ENCODE measurements around the gene COL6A1. TPM values are rescaled to one million over a fixed set of nuclear protein-coding genes. Genes with fewer than 3 reads are reported as not detected.

Gene COL6A1
- total RNA-seq, 4 donors from 2014 or later, result 96.1 to 213 (median 162) TPM

DNA sequence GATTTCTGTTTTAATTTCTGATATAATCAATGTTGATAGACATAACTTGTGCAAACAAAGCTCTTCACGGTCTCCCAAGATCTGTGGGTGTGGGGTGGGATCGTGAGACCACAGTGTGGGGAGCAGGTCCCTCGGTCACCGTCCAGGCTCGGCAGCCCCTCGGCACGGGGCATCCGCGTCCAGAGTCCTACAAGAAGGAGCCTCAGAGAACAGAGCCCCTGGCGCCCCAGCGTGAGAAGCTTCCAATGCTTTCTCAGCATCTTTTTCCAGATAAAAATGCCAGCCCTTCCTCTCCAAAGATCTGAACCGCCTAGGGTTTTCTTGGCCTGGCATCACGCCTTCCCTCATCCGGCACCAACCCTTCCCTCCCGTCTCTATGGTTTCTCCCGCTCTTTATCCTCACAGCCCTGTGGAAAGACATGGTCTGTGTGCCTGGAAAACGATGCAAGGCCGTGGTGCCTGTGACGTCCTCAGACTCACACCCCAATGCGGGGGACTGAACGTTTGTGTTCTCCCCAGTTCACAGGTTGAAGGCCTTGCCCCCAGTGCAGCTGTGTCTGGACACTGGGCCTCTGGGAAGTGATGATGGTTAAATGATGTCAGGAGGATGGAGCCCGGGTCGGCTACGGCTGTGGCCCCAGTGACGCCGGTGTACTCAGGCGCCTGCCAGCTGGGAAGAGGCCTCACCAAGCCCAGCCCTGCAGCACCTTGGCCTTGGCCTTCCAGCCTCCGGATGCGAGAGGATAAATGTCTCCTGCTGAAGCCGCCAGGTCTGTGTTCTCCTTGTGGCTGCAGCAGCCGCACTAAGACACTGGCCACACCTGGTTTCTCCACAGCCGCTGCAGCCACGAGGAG is 70.5 kb downstream of the COL6A1 start:
- no peak for DNase-seq
- Histone ChIP-seq H3K9me3 (no peaks in the 10 kb centered on the region), H3K4me3 (replicated peaks in 1 of 3) (no peak overlapping the region), H3K27me3 (no peaks in the 10 kb centered on the region), H3K36me3 (no peaks in the 10 kb centered on the region), H3K27ac (no peak overlapping the region), H3K4me1 (peaks cover 0 to 11% of the 10 kb centered on the region in 2 donors)
- WGBS, 2 donors, result 90 to 92% methylated on average over 30 to 33 of the region's 33 CpGs
- TF ChIP-seq, protein P1, sequence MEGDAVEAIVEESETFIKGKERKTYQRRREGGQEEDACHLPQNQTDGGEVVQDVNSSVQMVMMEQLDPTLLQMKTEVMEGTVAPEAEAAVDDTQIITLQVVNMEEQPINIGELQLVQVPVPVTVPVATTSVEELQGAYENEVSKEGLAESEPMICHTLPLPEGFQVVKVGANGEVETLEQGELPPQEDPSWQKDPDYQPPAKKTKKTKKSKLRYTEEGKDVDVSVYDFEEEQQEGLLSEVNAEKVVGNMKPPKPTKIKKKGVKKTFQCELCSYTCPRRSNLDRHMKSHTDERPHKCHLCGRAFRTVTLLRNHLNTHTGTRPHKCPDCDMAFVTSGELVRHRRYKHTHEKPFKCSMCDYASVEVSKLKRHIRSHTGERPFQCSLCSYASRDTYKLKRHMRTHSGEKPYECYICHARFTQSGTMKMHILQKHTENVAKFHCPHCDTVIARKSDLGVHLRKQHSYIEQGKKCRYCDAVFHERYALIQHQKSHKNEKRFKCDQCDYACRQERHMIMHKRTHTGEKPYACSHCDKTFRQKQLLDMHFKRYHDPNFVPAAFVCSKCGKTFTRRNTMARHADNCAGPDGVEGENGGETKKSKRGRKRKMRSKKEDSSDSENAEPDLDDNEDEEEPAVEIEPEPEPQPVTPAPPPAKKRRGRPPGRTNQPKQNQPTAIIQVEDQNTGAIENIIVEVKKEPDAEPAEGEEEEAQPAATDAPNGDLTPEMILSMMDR (IDR thresholded peaks at IDR 0.05), result no peak
- TF ChIP-seq POLR2A (IDR thresholded peaks at IDR 0.05), result no peak
- intact Hi-C loops (cut with DNase I), result no loop called here

DNA sequence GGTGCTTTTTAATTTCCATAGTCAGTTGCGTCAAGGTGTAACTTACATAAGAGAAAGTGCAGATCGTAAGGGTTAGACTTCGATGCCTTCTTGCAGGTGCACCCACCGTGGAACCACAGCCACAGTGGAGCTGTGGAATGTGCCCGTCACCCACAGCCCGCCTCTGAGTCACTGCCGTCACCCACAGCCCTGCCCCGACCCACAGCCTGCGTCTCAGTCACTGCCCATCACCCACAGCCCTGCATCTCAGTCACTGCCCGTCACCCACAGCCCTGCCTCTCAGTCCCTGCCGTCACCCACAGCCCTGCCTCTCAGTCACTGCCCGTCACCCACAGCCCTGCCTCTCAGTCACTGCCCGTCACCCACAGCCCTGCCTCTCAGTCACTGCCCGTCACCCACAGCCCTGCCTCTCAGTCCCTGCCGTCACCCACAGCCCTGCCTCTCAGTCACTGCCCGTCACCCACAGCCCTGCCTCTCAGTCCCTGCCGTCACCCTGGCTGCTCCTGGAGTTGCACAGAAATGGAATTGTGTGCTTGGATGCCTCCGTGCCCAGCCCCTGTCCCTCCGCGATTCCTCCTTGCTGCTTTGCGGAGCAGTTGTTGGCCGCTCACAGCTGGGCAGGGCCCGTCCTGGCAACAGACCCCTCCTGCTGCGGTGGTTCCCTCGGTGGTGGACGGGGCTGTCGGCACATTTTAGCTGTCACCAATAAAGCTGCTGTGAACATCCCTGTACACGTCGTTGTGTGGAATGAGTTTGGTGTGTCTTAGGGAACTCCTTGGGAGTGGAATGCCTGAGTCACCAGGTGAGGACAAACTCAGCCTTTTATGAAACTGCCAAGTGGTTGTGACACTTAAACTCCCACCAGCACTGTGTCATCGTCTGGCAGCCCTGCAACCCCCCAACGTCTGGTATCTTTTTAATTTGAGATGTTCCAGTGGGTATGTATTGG is 71.4 kb downstream of the COL6A1 start:
- Histone ChIP-seq H3K36me3 (no peaks in the 10 kb centered on the region), H3K9me3 (no peaks in the 10 kb centered on the region), H3K4me3 (replicated peaks in 1 of 3) (no peak overlapping the region), H3K4me1 (peaks cover 0 to 12% of the 10 kb centered on the region in 2 donors), H3K27me3 (no peaks in the 10 kb centered on the region), H3K27ac (peak overlapping the region in 1 of 3 donors; percentile 18)
- intact Hi-C loops (cut with DNase I), result no loop called here
- TF ChIP-seq, protein P1 (IDR thresholded peaks at IDR 0.05), result no peak
- no peak for TF ChIP-seq POLR2A (IDR thresholded peaks at IDR 0.05)
- WGBS, 2 donors, result 44 to 70% methylated on average over 22 to 31 of the region's 31 CpGs
- peak; percentile 29 to 66 for DNase-seq

DNA sequence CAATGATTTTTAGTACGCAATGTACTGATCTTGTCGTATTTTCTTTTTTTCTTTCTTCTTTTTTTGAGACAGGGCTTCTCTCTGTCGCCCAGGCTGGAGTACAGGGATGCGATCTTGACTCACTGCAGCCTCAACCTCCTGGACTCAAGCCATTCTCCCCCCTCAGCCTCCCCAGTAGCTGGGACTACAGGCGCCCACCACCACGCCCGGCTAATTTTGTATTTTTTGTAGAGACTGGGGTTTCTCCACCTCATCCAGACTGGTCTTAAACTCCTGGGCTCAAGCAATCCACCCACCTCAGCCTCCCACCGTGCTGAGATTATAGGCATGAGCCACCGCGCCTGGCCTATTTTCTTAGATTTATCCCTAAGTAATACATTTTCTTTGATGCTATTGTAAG is 72.5 kb downstream of the COL6A1 start:
- intact Hi-C loops (cut with DNase I), result no loop called here
- Histone ChIP-seq H3K27ac (peak overlapping the region in 1 of 3 donors; percentile 24), H3K9me3 (no peaks in the 10 kb centered on the region), H3K4me1 (peaks cover 0 to 12% of the 10 kb centered on the region in 2 donors), H3K36me3 (no peaks in the 10 kb centered on the region), H3K27me3 (no peaks in the 10 kb centered on the region), H3K4me3 (replicated peaks in 1 of 3) (no peak overlapping the region)
- no peak for DNase-seq
- TF ChIP-seq, protein P1 (IDR thresholded peaks at IDR 0.05), result no peak
- TF ChIP-seq POLR2A (IDR thresholded peaks at IDR 0.05), result no peak
- 87 to 90% methylated on average over 10 of the region's 10 CpGs for WGBS, 2 donors

DNA sequence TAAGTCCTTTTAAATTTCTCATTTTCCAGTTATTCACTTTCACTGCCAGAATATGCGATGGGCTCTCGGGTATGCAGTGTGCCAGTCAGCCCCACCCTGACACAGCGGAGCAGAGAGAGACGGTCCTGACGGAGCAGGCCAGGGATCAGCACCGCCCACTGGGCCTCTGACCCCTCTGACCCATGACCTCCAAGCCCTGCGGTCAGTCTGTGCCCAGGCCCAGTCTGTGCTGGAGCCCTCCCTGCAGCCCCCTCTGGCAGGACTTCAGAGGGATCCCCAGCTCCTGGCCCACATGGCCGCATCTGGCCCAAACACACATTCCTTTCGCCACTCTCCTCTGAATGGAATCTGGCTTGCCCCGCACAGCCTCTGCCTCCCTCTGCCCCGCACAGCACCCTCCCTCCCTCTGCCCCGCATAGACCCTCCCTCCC is 72.9 kb downstream of the COL6A1 start:
- Histone ChIP-seq H3K9me3 (no peaks in the 10 kb centered on the region), H3K4me3 (replicated peaks in 1 of 3) (no peak overlapping the region), H3K4me1 (peaks cover 0 to 11% of the 10 kb centered on the region in 2 donors), H3K36me3 (no peaks in the 10 kb centered on the region), H3K27me3 (no peaks in the 10 kb centered on the region), H3K27ac (peak overlapping the region in 1 of 3 donors; percentile 24)
- TF ChIP-seq, protein P1 (IDR thresholded peaks at IDR 0.05), result no peak
- TF ChIP-seq POLR2A (IDR thresholded peaks at IDR 0.05), result no peak
- intact Hi-C loops (cut with DNase I), result no loop called here
- WGBS, 2 donors, result 66 to 71% methylated on average over 12 of the region's 12 CpGs
- no peak for DNase-seq

Other genes starting within 250 kb of the COL6A1 start
- gene COL6A2, start 116.3 kb downstream of the COL6A1 start, total RNA-seq, result 100 to 1,000 TPM in 3 of 4 donors, 10 to 100 TPM in 1; 79.4 to 191 (median 172) TPM
- gene FTCD, start 173.8 kb downstream of the COL6A1 start, total RNA-seq, result 1 to 10 TPM in 1 of 4 donors, under 1 TPM in 2, not detected in 1; 0.78 to 1.2 (median 0.94) TPM
- gene SPATC1L, start 202.7 kb downstream of the COL6A1 start, total RNA-seq, result 1 to 10 TPM; 3.5 to 9.0 (median 5.8) TPM
- gene LSS, start 247.0 kb downstream of the COL6A1 start, total RNA-seq, result 10 to 100 TPM; 31.4 to 57.7 (median 42.0) TPM